B cell (primary cell): Measurements from ENCODE around the gene DRC1. TPM values are rescaled to one million over a fixed set of nuclear protein-coding genes. Genes with fewer than 3 reads are reported as not detected.

Source experiments
- ATAC-seq: fragments of 200-7000 bp; cut with Tn5 transposase; one replicate; pipeline ENCODE4 v1.10.0; 2021; ENCODE audit warnings: low read depth, mild to moderate bottlenecking, moderate number of reproducible peaks, moderate library complexity
- CTCF ChIA-PET: fragments of 350-600 bp; sonication (Branson Sonifier 250); formaldehyde crosslinking; loops from one replicate; lab custom pipeline; 2021; ENCODE audit warnings: antibody characterized with exemption, inconsistent platforms; lab: Charles Lee
- POLR2A ChIA-PET: fragments of 350-600 bp; sonication (Branson Sonifier 250); formaldehyde crosslinking; loops from one replicate; lab custom pipeline; 2021; ENCODE audit warnings: antibody characterized with exemption; lab: Charles Lee
- DNase-seq: peaks from one replicate; pipeline ENCODE4 v3.0.0; 2013
- H2AFZ ChIP-seq: 2 replicates; pipeline ENCODE4 v1.6.1; 2012; ENCODE audit warnings: mild to moderate bottlenecking, low read depth, low read length; ENCODE audit not compliant: insufficient read depth, poor library complexity, severe bottlenecking
- H3K27ac ChIP-seq, 2 donors: 1 replicate in 1 of 2; 2 replicates in 1 of 2; pipeline ENCODE4 v1.5.1; 2012 to 2013; ENCODE audit warnings: low read length in 2 of 2, mild to moderate bottlenecking in 2 of 2, moderate library complexity in 1 of 2
- H3K27me3 ChIP-seq, 4 experiments: fragments of 200-600 bp in 1 of 4; sonication (generic) in 1 of 4; replicated peaks in 1 of 4; 1 replicate in 2 of 4; 2 replicates in 2 of 4; pipeline versions ENCODE4 v1.6.1 to v1.7.0; 2013 to 2016; ENCODE audit warnings: low read length in 3 of 4, mild to moderate bottlenecking in 2 of 4, mixed read lengths in 1 of 4, moderate library complexity in 1 of 4; ENCODE audit not compliant: insufficient read depth in 4 of 4, control insufficient read depth in 3 of 4; ENCODE audit errors: control extremely low read depth in 1 of 4
- H3K36me3 ChIP-seq, 2 experiments: replicated peaks in 1 of 2; 1 replicate in 1 of 2; 2 replicates in 1 of 2; pipeline versions ENCODE4 v1.6.1 to v1.7.1; 2013; ENCODE audit warnings: low read length in 1 of 2; ENCODE audit not compliant: insufficient read depth in 2 of 2, control insufficient read depth in 1 of 2; ENCODE audit errors: control extremely low read depth in 1 of 2, extremely low read depth in 1 of 2
- H3K4me1 ChIP-seq, 2 donors: fragments of 200-600 bp in 1 of 2; sonication (generic) in 1 of 2; 1 replicate in 1 of 2; 2 replicates in 1 of 2; pipeline versions ENCODE4 v1.5.1 to v1.6.1; 2013 to 2017; ENCODE audit warnings: low read length in 2 of 2; ENCODE audit not compliant: control insufficient read depth in 2 of 2, insufficient read depth in 2 of 2
- H3K4me2 ChIP-seq: replicated peaks from 2 replicates; pipeline ENCODE3; 2012; ENCODE audit warnings: mild to moderate bottlenecking, low read depth, low read length; ENCODE audit not compliant: poor library complexity, severe bottlenecking
- H3K4me3 ChIP-seq, 5 experiments: fragments of 200-600 bp in 1 of 5; sonication (generic) in 1 of 5; 1 replicate in 3 of 5; 2 replicates in 2 of 5; pipeline versions ENCODE4 v1.5.1 to v1.7.0; 2011 to 2016; ENCODE audit warnings: low read length in 4 of 5, mild to moderate bottlenecking in 4 of 5, low read depth in 2 of 5, control low read depth in 1 of 5, moderate library complexity in 1 of 5; ENCODE audit not compliant: insufficient read depth in 1 of 5; ENCODE audit errors: control extremely low read depth in 1 of 5, extremely low read depth in 1 of 5
- H3K79me2 ChIP-seq: fragments of 200-600 bp; sonication (generic); one replicate; pipeline ENCODE4 v1.6.0; 2016; ENCODE audit warnings: low read length; ENCODE audit not compliant: control insufficient read depth, insufficient read depth
- H3K9ac ChIP-seq: fragments of 200-600 bp; sonication (generic); 2 replicates; pipeline ENCODE4 v1.6.1; 2017; ENCODE audit warnings: mild to moderate bottlenecking, low read length, moderate library complexity
- H3K9me3 ChIP-seq, 3 donors: one replicate each; pipeline versions ENCODE4 v1.6.1 to v1.7.1; 2013; ENCODE audit warnings: low read length in 2 of 3; ENCODE audit not compliant: control insufficient read depth in 2 of 3, insufficient read depth in 1 of 3; ENCODE audit errors: control extremely low read depth in 1 of 3
- H4K20me1 ChIP-seq: 2 replicates; pipeline ENCODE4 v1.6.0; 2012; ENCODE audit warnings: mild to moderate bottlenecking, low read length; ENCODE audit not compliant: insufficient read depth, control insufficient read depth, poor library complexity, severe bottlenecking
- H3K27ac Mint-ChIP-seq: one replicate; pipeline ENCODE4 v1.8.0; 2021; ENCODE audit warnings: mixed read lengths
- H3K27me3 Mint-ChIP-seq: one replicate; pipeline ENCODE4 v1.8.0; 2021; ENCODE audit warnings: mixed read lengths
- H3K4me1 Mint-ChIP-seq: one replicate; pipeline ENCODE4 v1.8.0; 2021; ENCODE audit warnings: mixed read lengths
- H3K4me3 Mint-ChIP-seq: one replicate; pipeline ENCODE4 v1.8.0; 2021; ENCODE audit warnings: mixed read lengths
- H3K9me3 Mint-ChIP-seq: one replicate; pipeline ENCODE4 v1.8.0; 2022; ENCODE audit warnings: mixed read lengths; ENCODE audit not compliant: insufficient read depth
- CTCF ChIP-seq: fragments of 200-600 bp; IDR thresholded peaks from one replicate; pipeline ENCODE4 v1.8.0; 2022; ENCODE audit warnings: antibody characterized with exemption, mild to moderate bottlenecking
- EZH2 ChIP-seq: IDR thresholded peaks from 2 replicates; pipeline ENCODE4 v1.6.1; 2012; ENCODE audit warnings: borderline replicate concordance, low read depth, mild to moderate bottlenecking, moderate library complexity, low read length; ENCODE audit not compliant: insufficient read depth, poor library complexity, severe bottlenecking
- WGBS: methylation state at CpG from one replicate; pipeline ENCODE4 v1.1.5; 2013; ENCODE audit warnings: missing lambda C conversion rate; ENCODE audit not compliant: insufficient coverage; 5-methylcytosine and 5-hydroxymethylcytosine counted together
- intact Hi-C: fragments of 100-400 bp; cut with micrococcal nuclease; formaldehyde crosslinking; loops from one replicate; pipeline ENCODE4 v1.10.0; 2022
- polyA plus RNA-seq: library from polyadenylated mRNA; depleted of rRNA; stranded (reverse); fragments of >200 nt; gene quantifications from 2 replicates; pipeline ENCODE4 v1.2.3, GENCODE V29; 2012
- total RNA-seq, 2 donors: library from RNA; stranded (reverse); fragments of 120-200 nt in 1 of 2; gene quantifications; 1 replicate in 1 of 2; 2 replicates in 1 of 2; pipeline versions ENCODE4 v1.2.3 to v1.2.4, GENCODE V29; 2013 to 2022

The DRC1 gene
- total and polyA plus RNA-seq, 2 donors (not counting 1 experiment from before 2014, with no cell fraction given): not detected

GRCh38 chr2:26471766-26472706, 70.3 kb downstream of the DRC1 start:
- Histone ChIP-seq H4K20me1 (no peaks in the 10 kb centered on the region), H3K4me2 (no peak overlapping the region), H3K36me3 (no peaks in the 10 kb centered on the region), H2AFZ (no peak overlapping the region), H3K9me3 (peaks cover 0 to 33% (median 8%) of the 10 kb centered on the region in 3 donors), H3K27ac (no peak overlapping the region), H3K4me3 (no peak overlapping the region), H3K79me2 (no peaks in the 10 kb centered on the region), H3K4me1 (no peaks in the 10 kb centered on the region), H3K9ac (no peak overlapping the region), H3K27me3 (peaks cover 0 to 3% (median 0%) of the 10 kb centered on the region in 4 experiments)
- TF ChIP-seq EZH2: no peak
- TF ChIP-seq CTCF: no peak
- peaks cover 12% of the 10 kb centered on the region for H3K9me3 Mint-ChIP-seq
- peaks cover 4% of the 10 kb centered on the region for H3K27me3 Mint-ChIP-seq
- POLR2A ChIA-PET: no interaction called here
- H3K4me1 Mint-ChIP-seq: no peaks in the 10 kb centered on the region
- intact Hi-C loops: no loop called here
- ATAC-seq (no peak), DNase-seq (no peak)
- H3K4me3 Mint-ChIP-seq: no peak overlapping the region
- 89% methylated on average over 15 of the region's 25 CpGs for WGBS
- no peak overlapping the region for H3K27ac Mint-ChIP-seq
- CTCF ChIA-PET: no interaction called here
